ENCODE data around the gene SERPINI1.

DNA sequence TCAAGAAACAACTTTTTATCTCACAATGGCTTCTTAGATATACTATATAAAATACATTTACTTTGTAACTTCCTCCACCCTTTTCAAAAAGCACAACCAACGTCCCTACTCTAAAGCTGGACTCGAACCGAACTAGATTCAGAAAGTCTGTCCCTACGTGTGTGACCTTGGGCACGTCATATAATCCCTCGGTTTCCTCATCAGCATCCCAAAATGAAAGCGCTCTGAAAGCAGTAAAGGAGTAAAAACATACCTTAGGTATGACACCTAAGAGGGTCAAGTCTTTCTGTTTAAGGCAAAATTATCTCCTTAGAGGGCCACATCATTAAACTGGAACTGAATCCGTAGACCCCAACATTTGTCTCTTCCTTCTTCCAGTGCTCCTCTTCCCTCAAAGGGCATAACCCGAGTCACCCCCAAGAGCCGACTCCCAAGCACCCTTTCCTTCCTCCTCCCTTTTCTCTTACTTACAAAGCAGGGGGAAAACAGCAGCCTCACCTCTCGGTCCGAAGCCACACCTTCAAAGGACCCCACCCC, 1.5 kb upstream of the SERPINI1 start:
- TF ChIP-seq, protein P1, sequence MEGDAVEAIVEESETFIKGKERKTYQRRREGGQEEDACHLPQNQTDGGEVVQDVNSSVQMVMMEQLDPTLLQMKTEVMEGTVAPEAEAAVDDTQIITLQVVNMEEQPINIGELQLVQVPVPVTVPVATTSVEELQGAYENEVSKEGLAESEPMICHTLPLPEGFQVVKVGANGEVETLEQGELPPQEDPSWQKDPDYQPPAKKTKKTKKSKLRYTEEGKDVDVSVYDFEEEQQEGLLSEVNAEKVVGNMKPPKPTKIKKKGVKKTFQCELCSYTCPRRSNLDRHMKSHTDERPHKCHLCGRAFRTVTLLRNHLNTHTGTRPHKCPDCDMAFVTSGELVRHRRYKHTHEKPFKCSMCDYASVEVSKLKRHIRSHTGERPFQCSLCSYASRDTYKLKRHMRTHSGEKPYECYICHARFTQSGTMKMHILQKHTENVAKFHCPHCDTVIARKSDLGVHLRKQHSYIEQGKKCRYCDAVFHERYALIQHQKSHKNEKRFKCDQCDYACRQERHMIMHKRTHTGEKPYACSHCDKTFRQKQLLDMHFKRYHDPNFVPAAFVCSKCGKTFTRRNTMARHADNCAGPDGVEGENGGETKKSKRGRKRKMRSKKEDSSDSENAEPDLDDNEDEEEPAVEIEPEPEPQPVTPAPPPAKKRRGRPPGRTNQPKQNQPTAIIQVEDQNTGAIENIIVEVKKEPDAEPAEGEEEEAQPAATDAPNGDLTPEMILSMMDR (IDR thresholded peaks at IDR 0.05): no peak
- TF ChIP-seq POLR2A (IDR thresholded peaks at IDR 0.05) (no peak), POLR2AphosphoS5 (IDR thresholded peaks at IDR 0.05) (no peak), EP300 (IDR thresholded peaks at IDR 0.05) (no peak)
